ENCODE results near the gene DIPK1B. TPM values are rescaled to one million over a fixed set of nuclear protein-coding genes. Genes with fewer than 3 reads are reported as not detected.

DIPK1B gene
- total RNA-seq, 1 donor from 2014 or later: 11.0 TPM

DNA sequence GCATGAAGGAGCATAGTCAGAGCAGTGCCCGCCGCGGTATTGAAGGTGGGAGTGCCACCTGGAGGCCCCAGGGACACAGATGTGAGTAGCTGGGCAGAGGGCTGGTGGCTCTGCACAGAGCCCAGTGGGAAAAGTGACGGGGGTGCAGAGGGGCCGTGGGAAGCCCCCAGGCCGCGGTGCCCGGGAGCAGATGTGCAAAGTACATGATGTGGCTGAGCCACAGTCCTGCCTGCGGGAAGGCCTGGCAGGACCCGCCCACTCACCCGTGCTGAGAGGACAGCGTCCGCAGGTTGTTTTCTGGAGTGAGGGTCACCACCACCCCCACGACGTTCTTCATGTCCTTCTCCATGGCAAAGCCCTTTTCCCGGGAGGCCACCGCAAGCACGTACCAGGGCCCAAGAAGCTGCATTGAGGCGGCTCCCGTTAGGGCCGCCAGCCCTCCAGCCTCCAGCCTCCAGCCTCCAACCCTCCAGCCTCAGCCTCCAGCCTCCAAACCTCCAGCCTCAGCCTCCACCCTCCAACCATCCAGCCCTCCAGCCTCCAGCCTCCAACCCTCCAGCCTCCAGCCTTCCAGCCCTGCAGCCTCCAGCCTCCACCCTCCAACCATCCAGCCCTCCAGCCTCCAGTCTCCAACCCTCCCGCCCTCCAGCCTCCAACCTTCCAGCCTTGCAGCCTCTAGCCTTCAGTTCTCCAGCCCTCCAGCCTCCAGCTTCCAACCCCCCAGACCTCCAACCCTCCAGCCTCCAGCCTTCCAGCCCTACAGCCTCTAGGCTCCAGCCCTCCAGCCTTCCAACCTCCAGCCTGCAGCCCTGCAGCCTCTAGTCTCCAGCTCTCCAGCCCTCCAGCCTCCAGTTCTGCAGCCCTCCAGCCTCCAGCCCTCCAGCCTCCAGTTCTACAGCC lies 35.0 kb downstream of the DIPK1B start:
- H3K27me3 ChIP-seq (ENCODE audit: control insufficient read depth in 3 of 3, insufficient read depth in 3 of 3, low read length in 3 of 3): peaks cover 8 to 26% (median 18%) of the 10 kb centered on the region in 3 donors
- H3K4me3 ChIP-seq (ENCODE audit: low read length in 3 of 3): no peak overlapping the region
- no peak overlapping the region for H3K9ac ChIP-seq (ENCODE audit: low read depth in 1 of 3, low read length in 3 of 3)
- H3K36me3 ChIP-seq (ENCODE audit: control insufficient read depth in 3 of 3, insufficient read depth in 3 of 3, low read length in 3 of 3): no peaks in the 10 kb centered on the region
- H3K4me1 ChIP-seq (ENCODE audit: control insufficient read depth in 3 of 3, insufficient read depth in 3 of 3, low read length in 3 of 3): peaks cover 0 to 15% (median 0%) of the 10 kb centered on the region in 3 donors
- no peak overlapping the region for H3K27ac ChIP-seq (ENCODE audit: low read depth, low read length)
- H3K9me3 ChIP-seq (ENCODE audit: control insufficient read depth in 3 of 3, low read length in 3 of 3): no peaks in the 10 kb centered on the region

DNA sequence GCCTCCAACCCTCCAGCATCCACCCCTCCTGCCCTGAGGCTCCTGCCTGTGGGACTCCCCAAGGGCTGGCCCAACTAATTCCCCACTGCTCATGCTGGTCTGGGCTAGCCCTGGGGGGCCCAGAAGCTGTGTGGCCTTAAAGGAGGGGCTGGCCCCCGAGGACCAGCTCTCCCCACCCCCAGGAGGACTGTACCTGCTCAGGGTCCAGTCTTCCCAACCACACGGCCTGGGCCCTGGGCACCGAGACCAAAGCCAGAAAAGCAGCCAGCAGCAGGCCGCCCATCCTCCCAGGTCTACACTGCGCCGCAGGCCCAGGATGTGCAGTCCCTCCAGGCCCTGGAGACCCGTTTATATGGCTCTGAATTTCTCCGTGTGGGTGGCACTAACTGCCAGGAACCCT lies 35.8 kb downstream of the DIPK1B start, which contains the start of gene LCN6:
Gene LCN6 (minus strand): TSS at position 325 of the 400 bp plus-strand sequence. CDS start 42 bp downstream, at position 283.
- no peak within 1 kb of the TSS for H3K27ac ChIP-seq (ENCODE audit: low read depth, low read length)

GRCh38 chr9:136748666-136749611 lies 36.6 kb downstream of the DIPK1B start:
- Histone ChIP-seq H3K9me3 (ENCODE audit: control insufficient read depth in 3 of 3, low read length in 3 of 3) (no peaks in the 10 kb centered on the region), H3K4me3 (ENCODE audit: low read length in 3 of 3) (no peak overlapping the region), H3K27ac (ENCODE audit: low read depth, low read length) (no peak overlapping the region), H3K27me3 (ENCODE audit: control insufficient read depth in 3 of 3, insufficient read depth in 3 of 3, low read length in 3 of 3) (peaks cover 0 to 10% (median 3%) of the 10 kb centered on the region in 3 donors), H3K9ac (ENCODE audit: low read depth in 1 of 3, low read length in 3 of 3) (no peak overlapping the region), H3K36me3 (ENCODE audit: control insufficient read depth in 3 of 3, insufficient read depth in 3 of 3, low read length in 3 of 3) (no peaks in the 10 kb centered on the region), H3K4me1 (ENCODE audit: control insufficient read depth in 3 of 3, insufficient read depth in 3 of 3, low read length in 3 of 3) (peaks cover 0 to 10% (median 0%) of the 10 kb centered on the region in 3 donors)

More for the DNA sequence above, 35.8 kb downstream of the DIPK1B start, which contains the start of gene LCN6:
- Histone ChIP-seq H3K4me1 (ENCODE audit: control insufficient read depth in 3 of 3, insufficient read depth in 3 of 3, low read length in 3 of 3) (peaks cover 0 to 10% (median 0%) of the 10 kb centered on the region in 3 donors), H3K27me3 (ENCODE audit: control insufficient read depth in 3 of 3, insufficient read depth in 3 of 3, low read length in 3 of 3) (peaks cover under 1 to 18% (median 10%) of the 10 kb centered on the region in 3 donors), H3K4me3 (ENCODE audit: low read length in 3 of 3) (no peak within 1 kb of the TSS), H3K9me3 (ENCODE audit: control insufficient read depth in 3 of 3, low read length in 3 of 3) (no peaks in the 10 kb centered on the region), H3K9ac (ENCODE audit: low read depth in 1 of 3, low read length in 3 of 3) (no peak within 1 kb of the TSS), H3K36me3 (ENCODE audit: control insufficient read depth in 3 of 3, insufficient read depth in 3 of 3, low read length in 3 of 3) (no peaks in the 10 kb centered on the region)

GRCh38 chr9:136750526-136750925 lies 38.2 kb downstream of the DIPK1B start:
- no peak overlapping the region for H3K27ac ChIP-seq (ENCODE audit: low read depth, low read length)

GRCh38 chr9:136751244-136751643 lies 38.9 kb downstream of the DIPK1B start:
- Histone ChIP-seq H3K27ac (ENCODE audit: low read depth, low read length) (no peak overlapping the region), H3K36me3 (ENCODE audit: control insufficient read depth in 3 of 3, insufficient read depth in 3 of 3, low read length in 3 of 3) (no peaks in the 10 kb centered on the region), H3K27me3 (ENCODE audit: control insufficient read depth in 3 of 3, insufficient read depth in 3 of 3, low read length in 3 of 3) (peaks cover 0 to 4% (median 0%) of the 10 kb centered on the region in 3 donors), H3K9ac (ENCODE audit: low read depth in 1 of 3, low read length in 3 of 3) (no peak overlapping the region), H3K4me3 (ENCODE audit: low read length in 3 of 3) (no peak overlapping the region), H3K4me1 (ENCODE audit: control insufficient read depth in 3 of 3, insufficient read depth in 3 of 3, low read length in 3 of 3) (peaks cover 0 to 10% (median 0%) of the 10 kb centered on the region in 3 donors), H3K9me3 (ENCODE audit: control insufficient read depth in 3 of 3, low read length in 3 of 3) (peaks cover 2 to 8% (median 7%) of the 10 kb centered on the region in 3 donors)

More at GRCh38 chr9:136750526-136750925, 38.2 kb downstream of the DIPK1B start:
- no peak overlapping the region for H3K4me3 ChIP-seq (ENCODE audit: low read length in 3 of 3)
- peaks cover 0 to 1% (median under 1%) of the 10 kb centered on the region in 3 donors for H3K9me3 ChIP-seq (ENCODE audit: control insufficient read depth in 3 of 3, low read length in 3 of 3)
- H3K9ac ChIP-seq (ENCODE audit: low read depth in 1 of 3, low read length in 3 of 3): no peak overlapping the region
- H3K36me3 ChIP-seq (ENCODE audit: control insufficient read depth in 3 of 3, insufficient read depth in 3 of 3, low read length in 3 of 3): no peaks in the 10 kb centered on the region
- peaks cover 0 to 4% (median 0%) of the 10 kb centered on the region in 3 donors for H3K27me3 ChIP-seq (ENCODE audit: control insufficient read depth in 3 of 3, insufficient read depth in 3 of 3, low read length in 3 of 3)
- peaks cover 0 to 10% (median 0%) of the 10 kb centered on the region in 3 donors for H3K4me1 ChIP-seq (ENCODE audit: control insufficient read depth in 3 of 3, insufficient read depth in 3 of 3, low read length in 3 of 3)

- H3K27me3 ChIP-seq (ENCODE audit: control insufficient read depth in 3 of 3, insufficient read depth in 3 of 3, low read length in 3 of 3): peaks cover 0 to 4% (median 0%) of the 10 kb centered on the region in 3 donors
- no peaks in the 10 kb centered on the region for H3K36me3 ChIP-seq (ENCODE audit: control insufficient read depth in 3 of 3, insufficient read depth in 3 of 3, low read length in 3 of 3)
- H3K9ac ChIP-seq (ENCODE audit: low read depth in 1 of 3, low read length in 3 of 3): no peak overlapping the region
- peaks cover 2 to 9% (median 8%) of the 10 kb centered on the region in 3 donors for H3K9me3 ChIP-seq (ENCODE audit: control insufficient read depth in 3 of 3, low read length in 3 of 3)
- no peak overlapping the region for H3K27ac ChIP-seq (ENCODE audit: low read depth, low read length)
- H3K4me3 ChIP-seq (ENCODE audit: low read length in 3 of 3): no peak overlapping the region
- H3K4me1 ChIP-seq (ENCODE audit: control insufficient read depth in 3 of 3, insufficient read depth in 3 of 3, low read length in 3 of 3): peaks cover 0 to 10% (median 5%) of the 10 kb centered on the region in 3 donors
Observed at GRCh38 chr9:136751814-136752213, 39.4 kb downstream of the DIPK1B start.

DNA sequence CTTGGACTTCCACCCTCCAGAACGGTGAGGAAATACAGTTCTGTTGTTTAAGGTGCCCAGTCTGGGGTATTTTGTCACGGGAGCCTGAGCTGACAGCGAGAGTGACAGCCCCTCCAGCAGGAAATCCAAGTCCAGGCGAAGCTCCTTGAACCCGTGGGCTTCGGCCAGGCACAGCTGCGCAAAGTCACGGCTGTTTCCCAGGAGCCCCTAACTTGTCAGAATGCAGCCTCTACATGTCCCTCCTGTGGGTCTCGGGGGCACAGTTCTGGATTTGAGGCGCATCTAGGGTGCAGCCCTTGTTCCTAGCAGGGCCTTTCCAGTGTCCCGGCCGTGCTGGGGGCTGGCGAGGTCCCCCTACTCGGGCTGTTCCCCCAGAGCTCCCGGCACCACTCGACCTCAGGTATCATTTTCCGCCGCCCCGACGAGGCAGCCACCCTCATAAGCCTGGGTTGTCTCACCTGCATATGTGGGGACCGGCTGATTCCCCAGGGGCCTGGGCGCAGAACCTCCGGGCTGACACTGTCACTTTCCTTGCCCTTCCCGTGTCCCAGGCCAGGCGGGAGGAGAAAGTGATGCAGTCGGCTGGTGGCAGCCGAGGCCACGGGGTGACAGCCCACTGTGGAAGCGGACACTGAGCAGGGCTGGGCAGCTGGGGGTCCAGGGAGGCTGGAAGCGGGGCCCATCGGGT lies 41.1 kb downstream of the DIPK1B start:
- Histone ChIP-seq H3K9me3 (ENCODE audit: control insufficient read depth in 3 of 3, low read length in 3 of 3) (peaks cover 2 to 9% (median 8%) of the 10 kb centered on the region in 3 donors), H3K36me3 (ENCODE audit: control insufficient read depth in 3 of 3, insufficient read depth in 3 of 3, low read length in 3 of 3) (no peaks in the 10 kb centered on the region), H3K4me3 (ENCODE audit: low read length in 3 of 3) (no peak overlapping the region), H3K27me3 (ENCODE audit: control insufficient read depth in 3 of 3, insufficient read depth in 3 of 3, low read length in 3 of 3) (no peaks in the 10 kb centered on the region), H3K4me1 (ENCODE audit: control insufficient read depth in 3 of 3, insufficient read depth in 3 of 3, low read length in 3 of 3) (peaks cover 13 to 22% (median 22%) of the 10 kb centered on the region in 3 donors), H3K27ac (ENCODE audit: low read depth, low read length) (no peak overlapping the region), H3K9ac (ENCODE audit: low read depth in 1 of 3, low read length in 3 of 3) (no peak overlapping the region)

GRCh38 chr9:136754059-136754572 lies 41.7 kb downstream of the DIPK1B start:
- Histone ChIP-seq H3K9ac (ENCODE audit: low read depth in 1 of 3, low read length in 3 of 3) (no peak overlapping the region), H3K4me1 (ENCODE audit: control insufficient read depth in 3 of 3, insufficient read depth in 3 of 3, low read length in 3 of 3) (peaks cover 13 to 22% (median 18%) of the 10 kb centered on the region in 3 donors), H3K27me3 (ENCODE audit: control insufficient read depth in 3 of 3, insufficient read depth in 3 of 3, low read length in 3 of 3) (no peaks in the 10 kb centered on the region), H3K36me3 (ENCODE audit: control insufficient read depth in 3 of 3, insufficient read depth in 3 of 3, low read length in 3 of 3) (no peaks in the 10 kb centered on the region), H3K4me3 (ENCODE audit: low read length in 3 of 3) (no peak overlapping the region), H3K27ac (ENCODE audit: low read depth, low read length) (no peak overlapping the region), H3K9me3 (ENCODE audit: control insufficient read depth in 3 of 3, low read length in 3 of 3) (peaks cover 2 to 9% (median 8%) of the 10 kb centered on the region in 3 donors)
